Gastroesophageal sphincter (tissue), 3 donors: ENCODE measurements around the gene GRM7.

Source experiments
- EP300 ChIP-seq: sonication (generic); formaldehyde crosslinking; IDR thresholded peaks from one replicate; pipeline ENCODE4 v1.6.1; 2017; ENCODE audit warnings: antibody characterized with exemption, mild to moderate bottlenecking
- POLR2A ChIP-seq, 2 donors: fragments of 450-650 bp; IDR thresholded peaks; one replicate each; pipeline ENCODE4 v1.6.1; 2017; ENCODE audit warnings: antibody characterized with exemption in 2 of 2, mild to moderate bottlenecking in 2 of 2, moderate library complexity in 1 of 2
- POLR2AphosphoS5 ChIP-seq: sonication (generic); formaldehyde crosslinking; IDR thresholded peaks from one replicate; pipeline ENCODE4 v1.6.1; 2017; ENCODE audit warnings: antibody characterized with exemption
- TF ChIP-seq, protein P1 (sequence below), 4 experiments: fragments of 200-600 bp in 2 of 4; fragments of 450-650 bp in 2 of 4; sonication (generic) in 1 of 4; IDR thresholded peaks; one replicate each; pipeline ENCODE4 v1.5.1; 2017 to 2019; ENCODE audit warnings: antibody characterized with exemption in 4 of 4, mild to moderate bottlenecking in 2 of 4, moderate library complexity in 2 of 4

DNA sequence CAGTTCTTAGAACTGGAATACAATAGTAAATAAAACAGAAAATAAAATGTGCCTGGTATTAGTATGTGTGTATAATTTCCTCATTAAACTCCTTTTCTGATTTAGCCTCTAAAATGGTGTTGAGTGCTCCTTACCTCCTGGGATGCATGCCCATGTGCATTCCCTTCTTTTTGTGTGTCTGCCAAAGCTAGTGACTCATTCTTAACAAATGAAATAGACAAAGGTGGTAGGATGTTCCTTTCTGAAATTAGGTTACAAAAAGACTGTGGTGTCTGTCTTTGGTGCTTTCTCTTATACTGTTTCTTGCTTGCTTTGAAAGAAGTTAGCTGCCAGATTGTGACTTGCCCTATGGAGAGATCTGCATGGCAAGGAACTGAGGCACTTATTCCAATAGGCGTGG lies 623.7 kb downstream of the GRM7 start:
- TF ChIP-seq, protein P1, sequence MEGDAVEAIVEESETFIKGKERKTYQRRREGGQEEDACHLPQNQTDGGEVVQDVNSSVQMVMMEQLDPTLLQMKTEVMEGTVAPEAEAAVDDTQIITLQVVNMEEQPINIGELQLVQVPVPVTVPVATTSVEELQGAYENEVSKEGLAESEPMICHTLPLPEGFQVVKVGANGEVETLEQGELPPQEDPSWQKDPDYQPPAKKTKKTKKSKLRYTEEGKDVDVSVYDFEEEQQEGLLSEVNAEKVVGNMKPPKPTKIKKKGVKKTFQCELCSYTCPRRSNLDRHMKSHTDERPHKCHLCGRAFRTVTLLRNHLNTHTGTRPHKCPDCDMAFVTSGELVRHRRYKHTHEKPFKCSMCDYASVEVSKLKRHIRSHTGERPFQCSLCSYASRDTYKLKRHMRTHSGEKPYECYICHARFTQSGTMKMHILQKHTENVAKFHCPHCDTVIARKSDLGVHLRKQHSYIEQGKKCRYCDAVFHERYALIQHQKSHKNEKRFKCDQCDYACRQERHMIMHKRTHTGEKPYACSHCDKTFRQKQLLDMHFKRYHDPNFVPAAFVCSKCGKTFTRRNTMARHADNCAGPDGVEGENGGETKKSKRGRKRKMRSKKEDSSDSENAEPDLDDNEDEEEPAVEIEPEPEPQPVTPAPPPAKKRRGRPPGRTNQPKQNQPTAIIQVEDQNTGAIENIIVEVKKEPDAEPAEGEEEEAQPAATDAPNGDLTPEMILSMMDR (IDR thresholded peaks at IDR 0.05): no peak
- TF ChIP-seq EP300 (no peak), POLR2AphosphoS5 (no peak), POLR2A (IDR thresholded peaks at IDR 0.05) (no peak)
